PC-3 (cell line): Measurements from ENCODE around the gene PPIE. TPM values are rescaled to one million over a fixed set of nuclear protein-coding genes. Genes with fewer than 3 reads are reported as not detected.
"Not testable (repeated sequence)": the region's sequence is repeated elsewhere in the genome, so short reads cannot be mapped to it uniquely, and the experiment has no call there.

Experiments
- ATAC-seq: fragments of 200-7000 bp; cut with Tn5 transposase; 2 replicates; pipeline ENCODE4 v1.9.1; 2020; ENCODE audit warnings: mild to moderate bottlenecking, moderate library complexity
- BruUV-seq: library from RNA; stranded (reverse); fragments of 400-500 nt; replicated peaks from 2 replicates; lab custom pipeline; 2021; lab: Mats Ljungman, UMichigan
- CTCF ChIA-PET: fragments of 300-600 bp; sonication (Branson Sonifier 250); formaldehyde crosslinking; loops from one replicate; lab custom pipeline; 2022; ENCODE audit warnings: antibody characterized with exemption; lab: Charles Lee
- POLR2A ChIA-PET: fragments of 300-600 bp; sonication (Branson Sonifier 250); formaldehyde crosslinking; loops from one replicate; lab custom pipeline; 2022; ENCODE audit warnings: antibody characterized with exemption; ENCODE audit not compliant: unreplicated experiment; lab: Charles Lee
- DNase-seq: peaks from one replicate; pipeline ENCODE4 v3.0.0-alpha.2; 2015
- H2AFZ ChIP-seq: fragments of 300-600 bp; sonication (generic); 2 replicates; pipeline ENCODE4 v1.6.0; 2016; ENCODE audit warnings: antibody characterized with exemption, low read length
- H3F3A ChIP-seq: fragments of 300-600 bp; sonication (generic); one replicate; pipeline ENCODE4 v1.6.0; 2017; ENCODE audit warnings: antibody characterized with exemption, low read length, control low read depth, mild to moderate bottlenecking; ENCODE audit not compliant: unreplicated experiment
- H3K27ac ChIP-seq: fragments of 300-600 bp; sonication (generic); 2 replicates; pipeline ENCODE4 v1.5.1; 2016; ENCODE audit warnings: mild to moderate bottlenecking, low read length
- H3K27me3 ChIP-seq: fragments of 300-600 bp; sonication (generic); 2 replicates; pipeline ENCODE4 v1.6.1; 2016; ENCODE audit warnings: low read length, mixed read lengths
- H3K36me3 ChIP-seq: fragments of 300-600 bp; sonication (generic); 2 replicates; pipeline ENCODE4 v1.6.1; 2016; ENCODE audit warnings: low read depth, mixed run types, low read length, mixed read lengths
- H3K4me1 ChIP-seq: fragments of 300-600 bp; sonication (generic); 2 replicates; pipeline ENCODE4 v1.5.1; 2016; ENCODE audit warnings: low read length; ENCODE audit not compliant: insufficient read depth
- H3K4me2 ChIP-seq: fragments of 300-600 bp; sonication (generic); 2 replicates; pipeline ENCODE4 v1.6.0; 2016; ENCODE audit warnings: low read length
- H3K4me3 ChIP-seq: fragments of 300-600 bp; sonication (generic); 2 replicates; pipeline ENCODE4 v1.5.1; 2016; ENCODE audit warnings: mild to moderate bottlenecking, low read length, mixed read lengths
- H3K79me2 ChIP-seq: fragments of 300-600 bp; sonication (generic); 2 replicates; pipeline ENCODE4 v1.6.1; 2017; ENCODE audit warnings: low read length, mixed read lengths
- H3K9ac ChIP-seq: fragments of 300-600 bp; sonication (generic); 2 replicates; pipeline ENCODE4 v1.6.0; 2016; ENCODE audit warnings: mild to moderate bottlenecking, low read length
- H3K9me2 ChIP-seq: fragments of 300-600 bp; sonication (generic); replicated peaks from 2 replicates; pipeline ENCODE4 v1.6.1; 2016; ENCODE audit warnings: mixed run types, low read length, mixed read lengths
- H3K9me3 ChIP-seq: fragments of 300-600 bp; sonication (generic); 2 replicates; pipeline ENCODE4 v1.6.1; 2016; ENCODE audit warnings: low read length, mixed read lengths
- H4K20me1 ChIP-seq: fragments of 300-600 bp; sonication (generic); 2 replicates; pipeline ENCODE4 v1.6.1; 2016; ENCODE audit warnings: low read length, mixed read lengths
- EZH2 ChIP-seq: fragments of 300-600 bp; sonication (generic); IDR thresholded peaks from one replicate; pipeline ENCODE4 v1.6.1; 2017; ENCODE audit warnings: antibody characterized with exemption, mild to moderate bottlenecking, low read length; ENCODE audit not compliant: unreplicated experiment
- EZH2phosphoT487 ChIP-seq: fragments of 300-600 bp; sonication (generic); IDR thresholded peaks from 2 replicates; pipeline ENCODE4 v1.6.1; 2018; ENCODE audit warnings: mild to moderate bottlenecking, antibody characterized with exemption, low read length, borderline replicate concordance
- intact Hi-C: fragments of 100-400 bp; cut with micrococcal nuclease; formaldehyde crosslinking; loops from 2 replicates; pipeline ENCODE4 v1.9.0; 2023
- total RNA-seq: library from RNA; depleted of rRNA; stranded (reverse); fragments of >200 nt; gene quantifications from 2 replicates; pipeline ENCODE4 v1.2.3, GENCODE V29; 2014
- TF ChIP-seq, protein P1 (sequence below): fragments of 300-600 bp; sonication (generic); conservative IDR thresholded peaks from 2 replicates; pipeline ENCODE4 v1.5.1; 2017; ENCODE audit warnings: antibody characterized with exemption, low read depth, mild to moderate bottlenecking, low read length

The PPIE gene
- total RNA-seq, 1 experiment from 2014 or later: 53.6 TPM

DNA sequence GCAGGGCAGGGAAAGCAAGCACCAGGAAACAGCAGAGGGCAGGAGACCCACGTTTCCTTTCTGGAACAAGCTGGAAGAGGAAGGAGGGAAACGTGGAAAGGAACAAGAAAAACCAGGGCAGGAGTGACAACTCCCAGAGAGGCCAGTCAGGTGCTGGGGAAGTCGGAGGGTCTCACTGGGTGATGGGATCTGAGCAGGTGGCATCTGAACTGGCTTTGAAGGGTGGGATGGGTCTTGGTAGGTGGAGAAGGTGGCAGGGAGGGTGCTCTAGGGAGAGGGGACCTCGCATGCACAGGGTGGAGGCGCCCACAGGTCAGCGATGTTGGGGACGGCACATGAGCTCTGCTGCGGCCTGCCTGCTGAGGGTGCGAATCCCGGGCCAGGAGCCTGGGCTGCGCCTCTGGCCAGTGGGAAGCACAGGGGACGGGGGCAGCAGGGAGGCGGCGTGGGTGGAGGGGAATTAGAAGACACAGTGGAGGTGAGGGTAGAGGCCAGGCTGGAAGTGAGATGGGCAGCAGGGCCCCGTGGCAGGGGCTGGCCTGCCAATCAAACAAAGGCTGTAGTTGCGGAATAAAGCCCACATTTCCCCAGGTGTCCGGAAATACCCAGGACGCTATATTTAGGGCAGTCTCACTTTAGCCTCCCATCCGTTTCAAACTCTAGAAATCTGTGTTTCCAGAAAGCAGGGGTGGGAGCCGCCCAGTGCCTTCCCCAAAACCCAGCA is 37.2 kb downstream of the PPIE start:
- H3K9me3 ChIP-seq, H3K4me3 ChIP-seq, H3K36me3 ChIP-seq, H3F3A ChIP-seq, CTCF ChIA-PET, H3K79me2 ChIP-seq, H3K27me3 ChIP-seq, H2AFZ ChIP-seq, H3K27ac ChIP-seq, H3K4me2 ChIP-seq, intact Hi-C loops, H3K9ac ChIP-seq, ATAC-seq, H4K20me1 ChIP-seq, BruUV-seq, H3K4me1 ChIP-seq, H3K9me2 ChIP-seq, DNase-seq: not testable (repeated sequence)
- POLR2A ChIA-PET: interaction anchor here (0.6 kb wide), 1 partner anchor 345 kb away, joined by 4 read pairs; no protein-coding TSS in a partner anchor

DNA sequence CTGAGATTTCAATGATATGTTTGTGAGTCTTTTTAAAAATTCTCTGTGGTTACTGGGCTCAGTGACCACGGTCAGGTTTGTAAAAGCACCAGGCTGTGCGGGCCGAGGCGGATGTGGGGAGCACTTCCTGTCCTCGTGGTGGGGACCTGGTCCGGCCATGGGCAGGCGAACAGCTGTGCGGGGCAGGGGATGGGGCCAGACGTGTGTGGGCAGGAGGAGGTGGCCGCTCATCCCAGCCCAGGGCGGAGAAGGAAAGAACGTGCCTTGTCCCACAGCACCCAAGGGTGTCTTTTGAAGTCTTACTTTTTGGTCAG is 37.7 kb downstream of the PPIE start:
- TF ChIP-seq, protein P1, sequence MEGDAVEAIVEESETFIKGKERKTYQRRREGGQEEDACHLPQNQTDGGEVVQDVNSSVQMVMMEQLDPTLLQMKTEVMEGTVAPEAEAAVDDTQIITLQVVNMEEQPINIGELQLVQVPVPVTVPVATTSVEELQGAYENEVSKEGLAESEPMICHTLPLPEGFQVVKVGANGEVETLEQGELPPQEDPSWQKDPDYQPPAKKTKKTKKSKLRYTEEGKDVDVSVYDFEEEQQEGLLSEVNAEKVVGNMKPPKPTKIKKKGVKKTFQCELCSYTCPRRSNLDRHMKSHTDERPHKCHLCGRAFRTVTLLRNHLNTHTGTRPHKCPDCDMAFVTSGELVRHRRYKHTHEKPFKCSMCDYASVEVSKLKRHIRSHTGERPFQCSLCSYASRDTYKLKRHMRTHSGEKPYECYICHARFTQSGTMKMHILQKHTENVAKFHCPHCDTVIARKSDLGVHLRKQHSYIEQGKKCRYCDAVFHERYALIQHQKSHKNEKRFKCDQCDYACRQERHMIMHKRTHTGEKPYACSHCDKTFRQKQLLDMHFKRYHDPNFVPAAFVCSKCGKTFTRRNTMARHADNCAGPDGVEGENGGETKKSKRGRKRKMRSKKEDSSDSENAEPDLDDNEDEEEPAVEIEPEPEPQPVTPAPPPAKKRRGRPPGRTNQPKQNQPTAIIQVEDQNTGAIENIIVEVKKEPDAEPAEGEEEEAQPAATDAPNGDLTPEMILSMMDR: no peak
- TF ChIP-seq EZH2phosphoT487 (no peak), EZH2 (no peak)
- no peaks in the 10 kb centered on the region for H3K9me2 ChIP-seq
- no peaks in the 10 kb centered on the region for H3K4me1 ChIP-seq
- intact Hi-C loops: no loop called here
- H3K9ac ChIP-seq: no peak overlapping the region
- no peak overlapping the region for H2AFZ ChIP-seq
- BruUV-seq: no TSS peak
- H3K79me2 ChIP-seq: no peaks in the 10 kb centered on the region
- no peaks in the 10 kb centered on the region for H3K9me3 ChIP-seq
- no peak overlapping the region for H3K4me2 ChIP-seq
- no peaks in the 10 kb centered on the region for H3K36me3 ChIP-seq
- POLR2A ChIA-PET: no interaction called here
- ATAC-seq: no peak
- no peaks in the 10 kb centered on the region for H4K20me1 ChIP-seq
- CTCF ChIA-PET: no interaction called here
- H3F3A ChIP-seq: no peaks in the 10 kb centered on the region
- H3K4me3 ChIP-seq: no peak overlapping the region
- no peak for DNase-seq
- H3K27ac ChIP-seq: no peak overlapping the region
- H3K27me3 ChIP-seq: no peaks in the 10 kb centered on the region

DNA sequence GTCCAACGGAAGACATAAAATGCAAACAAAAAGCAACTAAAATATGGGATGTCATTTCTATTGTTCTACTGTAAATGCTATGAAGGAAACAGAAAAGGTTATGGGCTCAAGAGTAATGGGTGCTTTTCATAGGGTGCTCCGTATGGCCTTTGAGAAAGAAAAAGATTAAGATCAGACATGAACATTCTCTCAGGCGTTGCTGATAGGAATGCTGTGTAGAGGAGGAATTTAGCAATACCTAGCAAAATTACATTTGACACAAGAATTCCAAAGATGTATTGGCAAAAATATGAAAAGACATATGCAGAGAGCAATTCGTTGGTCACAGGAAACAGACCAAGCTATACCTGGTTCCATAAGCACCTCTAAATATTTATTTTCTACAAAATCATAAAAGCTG is 38.2 kb downstream of the PPIE start:
- intact Hi-C loops: no loop called here
- H3K9me2 ChIP-seq: no peaks in the 10 kb centered on the region
- no peaks in the 10 kb centered on the region for H3K4me1 ChIP-seq
- no peaks in the 10 kb centered on the region for H3K79me2 ChIP-seq
- H3K4me2 ChIP-seq: no peak overlapping the region
- ChIA-PET POLR2A (no interaction called here), CTCF (no interaction called here)
- no peak for TF ChIP-seq EZH2phosphoT487
- TF ChIP-seq, protein P1: no peak
- no peak for TF ChIP-seq EZH2
- ATAC-seq (no peak), DNase-seq (no peak)
- H3K4me3 ChIP-seq: no peak overlapping the region
- no peaks in the 10 kb centered on the region for H4K20me1 ChIP-seq
- H3K27ac ChIP-seq: no peak overlapping the region
- H3F3A ChIP-seq: no peaks in the 10 kb centered on the region
- no TSS peak for BruUV-seq
- no peaks in the 10 kb centered on the region for H3K27me3 ChIP-seq
- no peak overlapping the region for H3K9ac ChIP-seq
- no peaks in the 10 kb centered on the region for H3K9me3 ChIP-seq
- no peak overlapping the region for H2AFZ ChIP-seq
- H3K36me3 ChIP-seq: no peaks in the 10 kb centered on the region
